GM21367 (cell line): ENCODE measurements around the gene GABRG2.
"Not testable (repeated sequence)": the region's sequence is repeated elsewhere in the genome, so short reads cannot be mapped to it uniquely, and the experiment has no call there.

Source experiments
- ATAC-seq: cut with Tn5 transposase; IDR thresholded peaks from one replicate; pipeline ENCODE4 v1.9.1; 2021; ENCODE audit not compliant: unreplicated experiment

Gene GABRG2

DNA sequence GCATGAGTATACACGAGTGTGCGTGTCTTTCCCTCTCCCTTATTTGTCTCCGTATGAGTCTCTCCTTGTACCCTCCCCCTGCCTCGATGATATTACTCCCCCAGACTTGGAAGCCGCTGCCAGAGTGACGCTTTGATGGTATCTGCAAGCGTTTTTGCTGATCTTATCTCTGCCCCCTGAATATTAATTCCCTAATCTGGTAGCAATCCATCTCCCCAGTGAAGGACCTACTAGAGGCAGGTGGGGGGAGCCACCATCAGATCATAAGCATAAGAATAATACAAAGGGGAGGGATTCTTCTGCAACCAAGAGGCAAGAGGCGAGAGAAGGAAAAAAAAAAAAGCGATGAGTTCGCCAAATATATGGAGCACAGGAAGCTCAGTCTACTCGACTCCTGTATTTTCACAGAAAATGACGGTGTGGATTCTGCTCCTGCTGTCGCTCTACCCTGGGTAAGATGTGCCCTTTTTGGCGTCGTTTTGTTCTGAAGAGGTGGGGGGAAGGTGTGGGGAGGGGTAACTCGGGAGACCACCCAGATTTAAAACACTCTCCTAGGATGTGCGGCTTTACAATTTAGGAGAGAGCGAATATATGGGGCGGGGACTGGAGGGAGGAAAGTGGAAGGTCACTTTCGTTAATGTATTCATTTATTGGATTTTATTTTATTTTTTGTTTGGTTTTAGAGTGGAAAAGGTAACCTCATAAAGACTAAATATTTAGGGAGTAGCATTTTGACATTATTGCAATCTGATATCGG, at the start of gene GABRG2:
Gene GABRG2 (plus strand): TSS at position 119 of the 757 bp plus-strand sequence. CDS start 227 bp downstream, at position 346.
- no peak for ATAC-seq

DNA sequence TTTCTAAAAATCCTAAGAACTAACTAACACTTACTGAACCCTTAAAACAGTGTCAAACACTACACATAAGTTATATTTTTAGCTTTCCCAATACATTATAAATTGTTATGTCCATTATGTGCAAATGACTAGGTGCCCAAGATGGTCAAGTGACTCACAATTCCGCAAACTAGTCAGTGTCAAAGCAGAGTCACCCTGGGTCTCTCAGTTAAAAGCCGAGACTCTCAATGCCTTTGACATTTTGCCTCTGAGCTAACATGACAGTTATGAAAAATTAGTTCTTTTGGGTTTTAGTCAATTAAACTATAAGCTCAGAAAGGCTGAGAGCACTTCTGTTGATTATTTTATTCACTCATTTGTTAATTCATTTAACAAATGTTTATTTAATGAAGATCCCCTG, 42.3 kb upstream of the GABRG2 start:
- ATAC-seq: no peak

DNA sequence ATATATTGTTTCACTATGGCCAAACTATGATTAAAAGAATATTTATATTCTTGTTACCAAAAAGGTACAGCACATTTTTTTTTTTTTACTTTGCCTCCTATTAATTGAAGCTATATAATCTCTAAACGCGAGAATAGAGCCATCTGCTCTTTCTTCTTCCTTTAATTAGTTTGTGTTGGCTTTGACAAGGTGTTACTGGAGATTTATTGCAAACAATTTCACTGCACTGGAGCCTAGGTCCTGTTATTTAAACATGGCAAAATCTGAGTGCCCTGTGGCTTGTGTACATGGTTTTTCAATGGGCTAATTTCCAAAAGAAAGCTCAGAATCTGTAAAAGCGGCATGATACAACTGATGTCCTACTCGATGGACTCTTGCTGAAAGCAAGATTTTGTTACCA, 40.8 kb upstream of the GABRG2 start:
- ATAC-seq: no peak

DNA sequence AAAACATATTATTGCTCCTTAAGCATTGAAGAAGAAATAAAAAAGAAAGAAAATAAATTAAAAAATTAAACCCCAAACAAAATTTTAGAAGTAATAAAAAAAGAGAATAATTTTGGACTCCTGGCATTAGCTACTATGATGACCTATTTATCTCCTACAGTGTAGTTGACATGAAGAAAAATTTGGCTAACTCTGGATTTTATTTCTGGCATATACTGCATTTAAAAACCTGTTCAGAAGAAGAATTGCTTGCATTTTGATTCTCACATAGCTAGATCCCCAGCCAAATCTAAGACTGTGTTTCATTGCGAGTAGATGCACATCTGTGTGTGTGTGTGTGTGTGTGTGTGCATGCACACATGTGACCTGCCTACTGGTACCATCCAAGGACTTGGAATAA, 30.1 kb upstream of the GABRG2 start:
- no peak for ATAC-seq

DNA sequence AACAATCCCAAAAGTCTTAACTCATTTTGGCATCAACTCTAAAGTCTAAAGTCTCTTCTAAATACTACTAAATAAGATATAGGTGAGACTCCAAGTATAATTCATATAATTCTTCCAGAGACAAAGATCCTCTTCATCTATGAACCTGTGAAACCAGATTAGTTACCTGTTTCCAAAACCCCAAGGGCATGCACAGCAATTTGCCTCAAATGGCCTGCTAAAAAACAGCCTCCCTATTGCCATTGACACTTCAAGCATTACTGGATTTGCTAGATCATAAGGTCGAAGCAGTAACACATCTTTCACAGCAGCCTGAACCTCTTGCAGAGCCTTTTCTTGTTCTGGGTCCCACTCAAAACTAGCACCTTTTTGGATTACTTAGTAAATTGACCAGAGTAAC, 20.3 kb upstream of the GABRG2 start:
- no peak for ATAC-seq

DNA sequence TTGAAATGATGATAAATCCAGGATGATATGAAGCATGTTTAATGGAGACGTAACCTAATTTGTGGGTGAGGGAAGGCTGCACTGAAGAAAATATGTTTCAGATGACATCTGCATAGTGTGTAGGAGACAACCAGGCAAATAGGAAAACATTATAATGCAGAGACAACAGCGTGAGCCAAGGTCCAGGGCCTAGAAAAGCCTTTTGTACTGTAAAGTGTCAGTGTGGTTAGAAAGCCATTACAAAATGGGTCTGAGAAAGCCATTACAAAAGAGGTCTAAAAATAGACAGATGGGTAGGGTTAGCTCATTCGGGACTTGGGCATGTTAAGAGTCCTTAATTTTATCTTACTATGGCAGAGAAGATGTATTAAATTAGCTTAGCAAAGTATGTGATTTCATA, 14.9 kb upstream of the GABRG2 start:
- ATAC-seq: no peak

DNA sequence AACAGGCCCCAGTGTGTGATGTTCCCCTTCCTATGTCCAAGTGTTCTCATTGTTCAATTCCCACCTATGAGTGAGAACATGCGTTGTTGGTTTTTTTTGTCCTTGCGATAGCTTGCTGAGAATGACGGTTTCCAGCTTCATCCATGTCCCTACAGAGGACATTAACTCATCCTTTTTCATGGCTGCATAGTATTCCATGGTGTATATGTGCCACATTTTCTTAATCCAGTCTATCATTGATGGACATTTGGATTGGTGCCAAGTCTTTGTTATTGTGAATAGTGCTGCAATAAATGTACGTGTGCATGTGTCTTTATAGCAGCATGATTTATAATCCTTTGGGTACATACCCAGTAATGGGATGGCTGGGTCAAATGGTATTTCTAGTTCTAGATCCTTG, 12.5 kb upstream of the GABRG2 start:
- not testable (repeated sequence) for ATAC-seq

DNA sequence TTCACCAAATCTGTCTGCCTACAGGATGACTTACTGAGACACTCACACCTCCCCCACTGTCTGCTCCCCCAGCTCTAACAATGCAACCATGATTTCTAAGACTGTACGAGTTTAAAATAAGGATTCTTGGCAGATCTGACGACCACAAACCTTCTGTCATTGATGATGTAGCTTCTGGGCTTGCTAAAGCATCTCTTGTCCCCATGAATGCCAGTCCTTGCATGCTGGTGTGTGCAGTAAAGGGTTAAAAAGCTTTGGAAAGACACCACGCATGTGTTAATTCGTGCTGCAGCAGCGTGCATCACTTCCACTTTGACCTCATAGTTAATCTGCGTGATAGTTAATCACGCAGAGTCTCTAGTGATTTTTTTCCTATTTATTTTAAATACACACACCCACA, 411 bp upstream of the GABRG2 start:
- no peak for ATAC-seq

DNA sequence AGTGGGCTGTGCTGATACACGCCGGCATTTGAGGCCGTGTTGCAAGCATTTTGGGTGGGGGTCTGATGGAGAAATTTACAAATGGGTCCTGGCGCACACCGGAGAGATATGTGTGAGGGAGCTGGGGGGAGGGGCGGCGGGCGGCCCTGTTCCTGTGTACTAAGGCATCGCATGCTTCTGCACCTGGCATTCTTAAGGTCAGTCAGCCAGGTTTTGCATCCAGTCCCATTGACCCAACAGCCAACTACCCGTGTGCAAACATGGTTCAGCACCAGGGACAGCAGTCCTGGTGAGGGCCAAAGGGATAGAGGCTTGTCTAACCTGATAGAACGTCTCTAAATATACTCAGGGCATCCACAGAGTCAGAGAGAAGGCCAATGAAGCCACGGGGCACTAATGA, 839 bp downstream of the GABRG2 start:
- ATAC-seq: peak; percentile 51

DNA sequence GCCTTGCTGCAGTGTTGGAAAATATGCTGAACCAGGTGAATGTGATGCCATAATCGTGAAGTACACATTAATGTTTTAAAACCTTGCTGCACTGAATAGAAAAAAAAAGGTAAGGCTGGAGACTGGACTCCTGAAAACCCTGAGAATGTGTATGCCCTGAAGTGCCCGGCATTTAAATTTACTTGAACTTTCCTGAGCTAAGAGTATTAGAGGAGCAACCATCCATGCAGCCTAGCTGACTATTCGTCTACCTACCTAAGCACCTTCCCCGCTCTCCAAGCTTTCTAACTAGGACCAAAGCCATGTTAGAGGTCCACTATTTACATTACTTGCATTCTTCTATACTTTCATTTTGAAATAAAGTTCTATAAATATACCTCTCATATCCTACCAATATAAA, 1.4 kb downstream of the GABRG2 start:
- no peak for ATAC-seq

DNA sequence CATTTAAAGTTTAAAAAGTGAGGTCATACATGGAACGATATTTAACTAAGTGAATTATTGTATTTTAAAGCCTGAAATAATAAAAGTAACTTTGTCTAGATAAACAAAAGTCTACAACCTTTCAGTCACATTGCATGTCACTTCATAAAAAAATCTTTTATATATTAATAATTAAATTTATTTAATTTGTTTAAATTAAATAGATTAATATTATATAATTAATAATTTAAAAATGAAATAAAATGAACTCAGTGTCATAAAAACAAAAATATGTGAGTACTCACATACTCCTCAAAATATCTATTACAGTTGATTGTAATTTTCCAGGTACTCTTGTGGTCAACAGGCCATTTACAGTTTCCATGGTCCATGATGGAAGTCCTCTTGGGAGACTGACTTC, 11.2 kb downstream of the GABRG2 start:
- ATAC-seq: no peak

DNA sequence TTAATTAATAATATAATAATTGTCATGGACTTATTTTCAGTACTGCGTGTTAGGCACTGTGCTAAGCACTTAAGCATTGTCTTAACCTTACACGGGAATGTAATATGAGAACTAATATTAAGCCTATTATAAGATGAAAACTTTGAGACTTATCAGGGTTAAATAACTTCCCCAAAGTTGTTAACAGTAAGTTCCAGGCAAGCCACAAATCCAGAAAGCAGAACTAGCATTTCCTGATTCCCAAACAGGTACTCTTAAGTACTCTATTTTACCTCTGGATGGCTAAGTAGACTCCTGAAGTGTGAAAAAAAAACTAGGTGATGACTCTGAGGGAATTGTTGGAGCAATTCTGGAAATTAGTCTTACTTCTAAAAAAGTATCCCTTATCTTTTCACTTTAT, 23.8 kb downstream of the GABRG2 start:
- ATAC-seq: no peak

DNA sequence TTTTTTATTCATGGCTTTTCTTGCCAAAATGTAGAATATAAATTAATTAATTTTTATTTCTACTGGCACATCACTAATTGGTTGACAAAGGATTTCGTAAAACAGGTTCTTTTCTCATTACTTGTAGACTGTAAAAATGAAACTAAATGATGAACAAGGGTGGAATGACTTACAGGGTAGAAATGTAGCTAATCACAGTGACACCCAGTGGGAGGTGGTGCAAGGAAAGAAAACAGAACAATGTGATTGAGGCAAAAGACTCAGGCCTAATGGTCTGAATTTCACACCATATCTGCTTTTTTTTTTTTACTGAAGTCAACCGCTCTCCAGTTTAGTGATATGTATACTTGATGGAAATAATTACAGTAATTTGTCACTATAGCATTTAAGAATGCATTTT, 28.9 kb downstream of the GABRG2 start:
- no peak for ATAC-seq

DNA sequence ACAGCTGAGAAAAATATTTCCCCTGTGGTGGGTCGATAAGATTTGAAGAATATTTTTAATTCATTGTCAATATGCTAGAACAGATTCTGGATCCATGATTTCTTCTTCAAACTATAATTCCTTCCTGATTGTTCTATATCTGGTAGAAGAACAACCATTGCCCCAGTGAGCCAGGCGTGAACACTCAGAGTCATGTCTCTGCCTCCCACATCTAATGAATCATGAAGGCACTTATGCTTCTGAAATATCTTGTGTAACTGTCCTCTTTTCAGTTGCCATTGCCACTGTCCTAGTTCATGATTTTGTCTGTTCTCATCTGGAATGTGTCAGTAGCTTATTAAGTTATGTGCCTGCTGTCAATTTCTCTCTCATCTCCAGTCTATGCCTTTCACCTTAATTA, 40.0 kb downstream of the GABRG2 start:
- ATAC-seq: no peak

DNA sequence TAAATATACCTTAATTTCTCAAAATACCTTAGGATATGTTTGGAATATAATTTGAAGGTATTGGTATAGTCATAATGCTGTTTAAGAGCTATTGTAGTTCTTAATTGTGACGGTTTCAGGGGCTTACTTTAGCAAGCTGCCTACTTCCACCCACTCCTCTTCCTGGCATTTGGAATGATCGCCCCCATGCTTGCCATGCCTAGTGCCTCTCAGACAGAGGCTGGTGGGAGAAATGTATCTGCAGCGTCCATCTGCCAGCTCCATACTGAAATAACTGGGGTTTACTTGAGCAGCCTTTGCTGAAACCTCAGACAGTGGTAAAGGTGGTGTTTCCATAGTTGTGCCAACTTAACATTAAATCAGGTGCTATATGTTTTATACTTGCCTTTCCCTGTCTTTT, 52.2 kb downstream of the GABRG2 start:
- ATAC-seq: no peak

DNA sequence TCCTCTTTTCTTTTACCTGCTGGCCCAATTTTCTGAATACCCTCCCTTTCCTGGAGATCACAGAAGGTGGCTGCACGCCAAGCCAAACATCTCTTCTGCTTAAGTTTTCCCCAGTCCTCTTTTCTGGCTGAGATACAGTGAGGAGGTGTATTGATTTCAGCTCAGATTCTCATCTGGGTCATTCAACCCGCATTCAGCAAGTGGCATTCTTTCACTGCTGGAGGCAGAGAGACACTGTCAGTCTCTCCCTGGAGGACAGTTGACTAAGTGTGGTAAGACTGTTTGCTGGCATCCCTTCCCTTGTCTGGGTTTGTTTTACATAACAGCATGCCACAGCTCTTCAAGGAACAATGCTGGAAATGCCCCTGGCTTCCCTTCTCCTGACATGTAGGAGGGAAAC, 60.5 kb downstream of the GABRG2 start:
- ATAC-seq: no peak

DNA sequence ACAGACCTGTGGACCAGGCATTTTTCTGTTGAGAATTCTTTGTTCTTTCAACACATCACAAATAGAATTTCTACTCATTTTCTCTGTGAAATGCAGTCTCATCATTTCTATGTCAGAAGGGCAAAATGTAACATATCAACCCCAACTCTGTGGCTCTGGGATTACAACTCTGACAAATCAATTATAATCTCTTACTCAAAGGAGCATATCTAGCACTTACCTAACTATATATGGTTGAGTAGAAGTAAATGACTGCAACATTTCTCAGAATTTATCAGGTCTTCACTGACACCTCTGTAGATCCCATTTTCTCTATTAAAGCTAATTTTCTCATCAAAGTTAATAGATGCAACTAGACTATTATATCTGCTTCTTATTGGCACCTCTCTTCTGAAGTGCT, 64.8 kb downstream of the GABRG2 start:
- no peak for ATAC-seq

DNA sequence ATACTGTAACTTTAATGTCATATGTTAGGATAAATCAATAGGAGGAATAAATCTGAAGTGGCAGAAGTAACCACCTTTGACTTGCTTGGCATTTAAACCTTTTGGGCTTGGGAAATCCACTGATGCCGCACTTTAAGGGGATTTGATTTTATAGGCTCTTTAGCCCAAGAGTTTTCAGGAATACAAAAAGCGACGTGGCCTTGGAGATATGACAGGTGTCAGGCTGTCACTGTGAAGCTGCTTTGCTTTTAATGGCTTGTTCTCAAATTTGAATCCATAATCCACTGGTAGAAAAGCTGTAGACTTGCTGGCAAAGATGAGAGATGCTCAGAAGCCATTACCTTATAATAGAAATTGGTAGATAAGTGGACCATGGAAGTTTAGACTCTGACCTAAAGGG, 71.6 kb downstream of the GABRG2 start:
- no peak for ATAC-seq

DNA sequence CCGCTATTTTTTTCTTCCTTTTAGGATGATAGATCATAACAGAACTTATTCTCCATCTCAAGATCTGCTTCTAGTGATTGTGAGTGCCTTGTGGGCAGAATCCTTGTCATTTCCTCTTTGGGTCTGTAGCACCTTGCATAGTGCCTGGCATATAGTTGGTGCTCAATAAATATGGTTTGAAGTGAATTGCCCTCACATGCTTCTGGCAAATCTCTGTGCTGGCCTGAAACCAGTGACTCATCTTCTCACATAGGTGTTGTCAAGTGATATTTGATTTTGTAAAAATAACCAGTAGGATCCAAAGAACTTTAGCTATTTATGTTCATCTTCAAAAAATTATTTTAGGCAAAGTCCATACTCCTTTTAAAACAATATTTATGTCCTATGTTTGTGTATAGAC, 86.7 kb downstream of the GABRG2 start:
- no peak for ATAC-seq

DNA sequence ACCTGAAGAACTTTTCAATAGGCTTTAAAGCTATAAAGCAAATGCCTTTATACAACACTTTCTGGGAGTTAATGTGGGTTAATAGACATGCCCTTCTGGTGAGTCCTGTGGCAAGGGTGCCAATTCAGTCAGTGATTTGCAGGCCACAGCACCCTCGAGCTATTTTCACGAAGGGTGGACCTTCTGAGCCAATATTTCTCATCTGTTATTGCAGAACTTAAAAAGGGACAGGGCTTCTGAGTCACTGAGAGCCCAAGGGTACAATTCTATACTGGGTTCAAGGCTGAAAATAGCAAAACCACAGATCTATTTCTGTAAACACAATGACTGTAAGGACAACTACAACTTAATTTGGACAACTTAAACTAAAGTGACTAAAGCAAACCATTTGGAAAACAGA, 92.8 kb downstream of the GABRG2 start:
- ATAC-seq: no peak

DNA sequence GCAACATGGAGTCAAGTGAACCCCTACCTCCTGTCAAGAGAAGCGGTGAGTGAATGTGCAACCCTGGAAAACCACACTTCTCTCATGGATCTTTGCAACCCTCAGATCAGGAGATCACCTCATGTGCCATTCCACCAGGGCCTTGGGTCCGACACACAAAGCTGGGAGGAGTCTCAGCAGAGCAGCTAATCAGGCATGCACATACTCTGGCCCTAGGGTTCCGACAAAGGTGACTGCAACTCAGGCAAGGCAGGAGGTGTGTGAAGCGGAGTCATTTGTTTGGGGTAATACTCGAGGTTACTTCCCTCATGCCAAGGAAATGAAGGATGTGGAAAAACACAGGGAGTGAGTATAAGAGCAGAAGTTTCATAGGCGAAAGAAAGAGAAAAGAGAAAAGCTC, 96.1 kb downstream of the GABRG2 start:
- no peak for ATAC-seq

DNA sequence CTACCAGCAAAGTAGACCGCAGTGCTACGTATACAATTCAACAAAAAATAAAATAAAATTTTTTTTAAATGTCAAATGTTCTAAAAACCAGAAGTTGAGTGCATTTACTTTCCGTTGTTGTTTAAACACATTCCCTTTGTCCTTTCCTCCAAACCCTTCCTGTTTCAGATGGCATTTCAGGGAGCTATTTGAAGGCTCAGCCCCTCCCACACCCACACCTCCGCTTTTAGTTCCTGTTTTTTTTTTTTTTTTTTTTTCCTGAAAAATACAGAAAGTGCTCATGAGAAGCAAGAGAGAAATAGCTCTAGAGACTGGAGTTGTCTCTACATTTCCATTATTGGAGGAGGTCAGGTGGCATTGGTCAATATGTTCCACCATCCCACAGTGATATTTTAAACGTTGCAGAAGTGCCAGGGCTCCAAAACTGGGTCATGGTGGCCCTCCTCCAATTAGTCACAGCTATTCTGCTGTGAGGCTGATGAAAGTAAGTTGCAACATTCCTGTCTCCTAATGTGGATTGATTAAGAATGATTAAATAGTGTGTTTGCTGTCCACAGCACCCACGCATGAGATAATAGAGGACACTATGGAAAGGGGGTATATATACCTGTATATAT, 106.9 kb downstream of the GABRG2 start:
- no peak for ATAC-seq

DNA sequence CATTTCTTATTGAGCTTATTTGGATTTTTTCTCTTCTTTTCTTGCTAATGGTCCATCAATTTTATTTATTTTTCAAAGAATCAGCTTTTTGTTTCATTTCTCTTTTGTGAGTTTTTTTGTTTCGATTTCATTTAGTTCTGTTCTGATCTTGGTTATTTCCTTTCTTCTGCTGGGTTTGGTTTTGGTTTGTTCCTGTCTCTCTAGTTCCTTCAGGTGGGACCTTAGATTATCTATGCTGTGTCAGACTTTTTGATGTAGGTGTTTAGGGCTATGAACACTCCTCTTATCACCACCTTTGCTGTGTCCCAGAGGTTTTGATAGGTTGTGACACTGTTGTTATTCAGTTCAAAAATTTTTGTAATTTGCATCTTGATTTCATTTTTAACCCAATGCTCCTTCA, 119.8 kb downstream of the GABRG2 start:
- ATAC-seq: no peak
